ENCODE measurements around the gene CHRND. TPM values are rescaled to one million over a fixed set of nuclear protein-coding genes. Genes with fewer than 3 reads are reported as not detected.

CHRND gene
- total and polyA plus RNA-seq, 2 of the 13 experiments (the other 11 are each of a cell fraction or from before 2014, with no cell fraction given) = 0.18 TPM; not detected in 1

DNA sequence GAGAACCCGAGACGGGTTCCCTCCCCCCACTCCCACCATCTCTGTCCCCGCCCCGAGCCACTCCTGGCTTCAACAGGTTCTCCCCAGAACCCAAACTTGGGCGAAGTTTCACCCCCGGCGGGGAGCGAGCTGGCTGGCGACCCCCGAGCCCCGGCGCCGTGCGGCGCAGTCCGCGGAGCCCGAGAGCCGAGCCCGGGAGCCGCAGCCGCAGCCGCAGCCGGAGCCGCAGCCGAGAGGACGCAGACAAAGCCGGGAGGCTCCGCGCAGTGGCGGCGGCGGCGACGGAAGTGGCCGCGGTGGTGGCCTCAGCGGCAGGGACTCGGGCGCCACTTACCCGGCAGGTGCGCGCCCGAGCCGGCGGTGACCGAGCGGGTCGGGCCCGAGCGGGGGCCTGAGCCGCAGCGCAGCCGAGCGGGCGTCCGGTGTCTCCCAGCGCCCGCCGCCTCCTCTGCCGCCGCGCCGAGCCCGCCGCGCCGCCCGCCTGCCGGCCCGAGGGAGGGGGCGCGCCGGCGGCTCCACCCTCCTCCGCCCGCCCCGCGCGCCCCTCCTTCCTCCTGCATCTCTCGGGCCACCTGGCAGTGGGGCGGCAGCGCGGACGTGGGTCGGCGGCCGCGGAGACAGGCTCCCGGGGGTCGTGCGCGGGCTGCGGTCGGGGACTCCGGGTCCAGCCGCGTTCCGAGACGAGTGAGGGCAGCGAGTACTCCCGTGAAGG, 38.4 kb upstream of the CHRND start, which contains the start of gene ECEL1:
ECEL1 (minus strand) TSS at position 450 of the 712 bp plus-strand sequence. CDS start 1,181 bp downstream, outside the sequence.
- H3K4me2 ChIP-seq (ENCODE audit: low read depth, low read length) = peak within 1 kb of the TSS; percentile 58
- ChIA-PET CTCF (ENCODE audit: low intra/inter-chr PET ratio, low total read pairs) (no interaction called here), POLR2A (no interaction called here)
- H3K4me1 ChIP-seq (ENCODE audit: insufficient read depth, low read length) = no peaks in the 10 kb centered on the region
- H3K79me2 ChIP-seq (ENCODE audit: insufficient read depth, low read length) = no peaks in the 10 kb centered on the region
- H4K20me1 ChIP-seq (ENCODE audit: insufficient read depth, low read length) = no peaks in the 10 kb centered on the region; the same call in 1 of the 2 replicates
- WGBS (ENCODE audit: low lambda C conversion rate) = 4% methylated on average over 33 of the region's 102 CpGs
- FAIRE-seq = no peak
- ATAC-seq = peak; percentile 15
- no TSS peak for BruUV-seq (replicated peaks)
- H3K9ac ChIP-seq (ENCODE audit: insufficient read depth, low read depth, low read length) = no peak within 1 kb of the TSS
- no peak within 1 kb of the TSS for H3K27ac ChIP-seq (ENCODE audit: extremely low read length, insufficient read depth, low read length)
- no peaks in the 10 kb centered on the region for H3K36me3 ChIP-seq (replicated peaks in 1 of 2; ENCODE audit: control insufficient read depth in 1 of 2, insufficient read depth in 2 of 2, low read length in 2 of 2)
- peaks cover 23 to 89% of the 10 kb centered on the region in 2 experiments; a peak in 4 of 5 replicates for H3K27me3 ChIP-seq (ENCODE audit: control insufficient read depth in 1 of 2, insufficient read depth in 2 of 2, low read length in 2 of 2)
- DNase-seq (ENCODE audit: low spot score) = no peak
- intact Hi-C loops (cut with micrococcal nuclease; ENCODE audit: unreplicated experiment) = no loop called here
- peak within 1 kb of the TSS in 2 of 3 experiments; percentile 31 to 47; a peak in 2 of 6 replicates for H3K4me3 ChIP-seq (replicated peaks in 1 of 3; ENCODE audit: insufficient read depth in 1 of 3, low read depth in 2 of 3, low read length in 3 of 3)
- no peak within 1 kb of the TSS for H2AFZ ChIP-seq (ENCODE audit: low read length)
- in situ Hi-C loops (cut with HindIII; ENCODE audit: extremely low pct_ligation_motif_present, low pct_unique_long_range_greater_than_20kb) = no loop called here
- no peaks in the 10 kb centered on the region for H3K9me3 ChIP-seq (ENCODE audit: low read length)
- TF ChIP-seq ZNF737 (CRISPR knock-in tag; IDR thresholded peaks at IDR 0.05; ENCODE audit: borderline replicate concordance) (no peak), MXI1 (IDR thresholded peaks at IDR 0.05; ENCODE audit: borderline replicate concordance, low read depth, low read length) (no peak), ZNF24 (IDR thresholded peaks at IDR 0.05) (no peak), ZNF12 (CRISPR knock-in tag; IDR thresholded peaks at IDR 0.05) (no peak), NFYB (CRISPR knock-in tag; IDR thresholded peaks at IDR 0.05) (no peak), ZNF331 (CRISPR knock-in tag; IDR thresholded peaks at IDR 0.05) (no peak), ZIK1 (CRISPR knock-in tag; IDR thresholded peaks at IDR 0.05; ENCODE audit: borderline replicate concordance, low read depth) (no peak), ZNF17 (CRISPR knock-in tag; IDR thresholded peaks at IDR 0.05) (no peak), MED8 (CRISPR knock-in tag; IDR thresholded peaks at IDR 0.05; ENCODE audit: insufficient replicate concordance) (no peak)
- TF ChIP-seq, protein P1, sequence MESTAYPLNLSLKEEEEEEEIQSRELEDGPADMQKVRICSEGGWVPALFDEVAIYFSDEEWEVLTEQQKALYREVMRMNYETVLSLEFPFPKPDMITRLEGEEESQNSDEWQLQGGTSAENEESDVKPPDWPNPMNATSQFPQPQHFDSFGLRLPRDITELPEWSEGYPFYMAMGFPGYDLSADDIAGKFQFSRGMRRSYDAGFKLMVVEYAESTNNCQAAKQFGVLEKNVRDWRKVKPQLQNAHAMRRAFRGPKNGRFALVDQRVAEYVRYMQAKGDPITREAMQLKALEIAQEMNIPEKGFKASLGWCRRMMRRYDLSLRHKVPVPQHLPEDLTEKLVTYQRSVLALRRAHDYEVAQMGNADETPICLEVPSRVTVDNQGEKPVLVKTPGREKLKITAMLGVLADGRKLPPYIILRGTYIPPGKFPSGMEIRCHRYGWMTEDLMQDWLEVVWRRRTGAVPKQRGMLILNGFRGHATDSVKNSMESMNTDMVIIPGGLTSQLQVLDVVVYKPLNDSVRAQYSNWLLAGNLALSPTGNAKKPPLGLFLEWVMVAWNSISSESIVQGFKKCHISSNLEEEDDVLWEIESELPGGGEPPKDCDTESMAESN (CRISPR knock-in tag; conservative IDR thresholded peaks at IDR 0.05) = no peak
- TF ChIP-seq, protein P2, sequence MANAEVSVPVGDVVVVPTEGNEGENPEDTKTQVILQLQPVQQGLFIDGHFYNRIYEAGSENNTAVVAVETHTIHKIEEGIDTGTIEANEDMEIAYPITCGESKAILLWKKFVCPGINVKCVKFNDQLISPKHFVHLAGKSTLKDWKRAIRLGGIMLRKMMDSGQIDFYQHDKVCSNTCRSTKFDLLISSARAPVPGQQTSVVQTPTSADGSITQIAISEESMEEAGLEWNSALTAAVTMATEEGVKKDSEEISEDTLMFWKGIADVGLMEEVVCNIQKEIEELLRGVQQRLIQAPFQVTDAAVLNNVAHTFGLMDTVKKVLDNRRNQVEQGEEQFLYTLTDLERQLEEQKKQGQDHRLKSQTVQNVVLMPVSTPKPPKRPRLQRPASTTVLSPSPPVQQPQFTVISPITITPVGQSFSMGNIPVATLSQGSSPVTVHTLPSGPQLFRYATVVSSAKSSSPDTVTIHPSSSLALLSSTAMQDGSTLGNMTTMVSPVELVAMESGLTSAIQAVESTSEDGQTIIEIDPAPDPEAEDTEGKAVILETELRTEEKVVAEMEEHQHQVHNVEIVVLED (CRISPR knock-in tag; IDR thresholded peaks at IDR 0.05; ENCODE audit: borderline replicate concordance) = no peak
- TF ChIP-seq, protein P3, sequence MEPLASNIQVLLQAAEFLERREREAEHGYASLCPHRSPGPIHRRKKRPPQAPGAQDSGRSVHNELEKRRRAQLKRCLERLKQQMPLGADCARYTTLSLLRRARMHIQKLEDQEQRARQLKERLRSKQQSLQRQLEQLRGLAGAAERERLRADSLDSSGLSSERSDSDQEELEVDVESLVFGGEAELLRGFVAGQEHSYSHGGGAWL (CRISPR knock-in tag; IDR thresholded peaks at IDR 0.05) = no peak
- TF ChIP-seq, protein P4, sequence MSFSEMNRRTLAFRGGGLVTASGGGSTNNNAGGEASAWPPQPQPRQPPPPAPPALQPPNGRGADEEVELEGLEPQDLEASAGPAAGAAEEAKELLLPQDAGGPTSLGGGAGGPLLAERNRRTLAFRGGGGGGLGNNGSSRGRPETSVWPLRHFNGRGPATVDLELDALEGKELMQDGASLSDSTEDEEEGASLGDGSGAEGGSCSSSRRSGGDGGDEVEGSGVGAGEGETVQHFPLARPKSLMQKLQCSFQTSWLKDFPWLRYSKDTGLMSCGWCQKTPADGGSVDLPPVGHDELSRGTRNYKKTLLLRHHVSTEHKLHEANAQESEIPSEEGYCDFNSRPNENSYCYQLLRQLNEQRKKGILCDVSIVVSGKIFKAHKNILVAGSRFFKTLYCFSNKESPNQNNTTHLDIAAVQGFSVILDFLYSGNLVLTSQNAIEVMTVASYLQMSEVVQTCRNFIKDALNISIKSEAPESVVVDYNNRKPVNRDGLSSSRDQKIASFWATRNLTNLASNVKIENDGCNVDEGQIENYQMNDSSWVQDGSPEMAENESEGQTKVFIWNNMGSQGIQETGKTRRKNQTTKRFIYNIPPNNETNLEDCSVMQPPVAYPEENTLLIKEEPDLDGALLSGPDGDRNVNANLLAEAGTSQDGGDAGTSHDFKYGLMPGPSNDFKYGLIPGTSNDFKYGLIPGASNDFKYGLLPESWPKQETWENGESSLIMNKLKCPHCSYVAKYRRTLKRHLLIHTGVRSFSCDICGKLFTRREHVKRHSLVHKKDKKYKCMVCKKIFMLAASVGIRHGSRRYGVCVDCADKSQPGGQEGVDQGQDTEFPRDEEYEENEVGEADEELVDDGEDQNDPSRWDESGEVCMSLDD (CRISPR knock-in tag; IDR thresholded peaks at IDR 0.05; ENCODE audit: borderline replicate concordance) = no peak
- TF ChIP-seq, protein P5, sequence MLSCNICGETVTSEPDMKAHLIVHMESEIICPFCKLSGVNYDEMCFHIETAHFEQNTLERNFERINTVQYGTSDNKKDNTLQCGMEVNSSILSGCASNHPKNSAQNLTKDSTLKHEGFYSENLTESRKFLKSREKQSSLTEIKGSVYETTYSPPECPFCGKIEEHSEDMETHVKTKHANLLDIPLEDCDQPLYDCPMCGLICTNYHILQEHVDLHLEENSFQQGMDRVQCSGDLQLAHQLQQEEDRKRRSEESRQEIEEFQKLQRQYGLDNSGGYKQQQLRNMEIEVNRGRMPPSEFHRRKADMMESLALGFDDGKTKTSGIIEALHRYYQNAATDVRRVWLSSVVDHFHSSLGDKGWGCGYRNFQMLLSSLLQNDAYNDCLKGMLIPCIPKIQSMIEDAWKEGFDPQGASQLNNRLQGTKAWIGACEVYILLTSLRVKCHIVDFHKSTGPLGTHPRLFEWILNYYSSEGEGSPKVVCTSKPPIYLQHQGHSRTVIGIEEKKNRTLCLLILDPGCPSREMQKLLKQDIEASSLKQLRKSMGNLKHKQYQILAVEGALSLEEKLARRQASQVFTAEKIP (CRISPR knock-in tag; IDR thresholded peaks at IDR 0.05; ENCODE audit: borderline replicate concordance) = no peak
- TF ChIP-seq, protein P6, sequence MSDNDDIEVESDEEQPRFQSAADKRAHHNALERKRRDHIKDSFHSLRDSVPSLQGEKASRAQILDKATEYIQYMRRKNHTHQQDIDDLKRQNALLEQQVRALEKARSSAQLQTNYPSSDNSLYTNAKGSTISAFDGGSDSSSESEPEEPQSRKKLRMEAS (IDR thresholded peaks at IDR 0.05) = no peak
